Bronchial smooth muscle cell (primary cell): ENCODE data around the gene APELA. TPM values are rescaled to one million over a fixed set of nuclear protein-coding genes. Genes with fewer than 3 reads are reported as not detected.

Source experiments
- total RNA-seq: library from RNA; depleted of rRNA; stranded (reverse); fragments of >200 nt; gene quantifications from 2 replicates; pipeline ENCODE4 v1.2.1, GENCODE V29; 2014

Gene APELA
- total RNA-seq = not detected in 2 replicates

GRCh38 chr4:164876700-164877324, at the start of gene APELA:
Gene APELA, plus strand, starts transcription at chr4:164877178. Its CDS starts 154 bp downstream, at chr4:164877332.

Other genes starting within 250 kb of the APELA start
- not detected in 2 replicates for gene SMIM31, start 123.0 kb upstream of the APELA start, total RNA-seq
- gene TRIM61, start 100.5 kb downstream of the APELA start, total RNA-seq = 1.1 and 1.6 TPM in 2 replicates
- gene TRIM60, start 154.8 kb downstream of the APELA start, total RNA-seq = not detected in 2 replicates
- not detected in 2 replicates for gene TRIM75, start 176.7 kb downstream of the APELA start, total RNA-seq
- 1.1 and 2.7 TPM in 2 replicates for gene TMEM192, start 235.7 kb downstream of the APELA start, total RNA-seq